Measurements from ENCODE around the gene LCA5L.
"Not testable (repeated sequence)": the region's sequence is repeated elsewhere in the genome, so short reads cannot be mapped to it uniquely, and the experiment has no call there.

The LCA5L gene

GRCh38 chr21:39430954-39431353 lies 14.6 kb downstream of the LCA5L start:
- Histone ChIP-seq H3K36me3 (ENCODE audit: control insufficient read depth, insufficient read depth, low read length) (no peaks in the 10 kb centered on the region), H3K27me3 (ENCODE audit: control insufficient read depth, insufficient read depth, low read length) (no peaks in the 10 kb centered on the region), H3K4me3 (ENCODE audit: low read depth, low read length) (no peak overlapping the region), H3K4me1 (no peaks in the 10 kb centered on the region), H3K9me3 (ENCODE audit: control insufficient read depth, low read length) (no peaks in the 10 kb centered on the region), H2AFZ (no peak overlapping the region), H3K4me2 (ENCODE audit: low read length) (no peak overlapping the region), H3K27ac (no peak overlapping the region), H3K79me2 (no peaks in the 10 kb centered on the region), H3K9ac (no peak overlapping the region)
- TF ChIP-seq CTCF (IDR thresholded peaks at IDR 0.05) = no peak

GRCh38 chr21:39430457-39430856 lies 15.1 kb downstream of the LCA5L start:
- no peak for TF ChIP-seq CTCF (IDR thresholded peaks at IDR 0.05)
- Histone ChIP-seq H3K27ac (no peak overlapping the region), H3K36me3 (ENCODE audit: control insufficient read depth, insufficient read depth, low read length) (no peaks in the 10 kb centered on the region), H3K9me3 (ENCODE audit: control insufficient read depth, low read length) (no peaks in the 10 kb centered on the region), H3K4me2 (ENCODE audit: low read length) (no peak overlapping the region), H3K9ac (no peak overlapping the region), H3K79me2 (no peaks in the 10 kb centered on the region), H3K4me3 (ENCODE audit: low read depth, low read length) (no peak overlapping the region), H2AFZ (no peak overlapping the region), H3K27me3 (ENCODE audit: control insufficient read depth, insufficient read depth, low read length) (no peaks in the 10 kb centered on the region), H3K4me1 (no peaks in the 10 kb centered on the region)

- Histone ChIP-seq H3K27ac (no peak overlapping the region), H2AFZ (no peak overlapping the region)
These were observed 15.6 kb downstream of the LCA5L start for GRCh38 chr21:39430016-39430415.

GRCh38 chr21:39429445-39429844 lies 16.1 kb downstream of the LCA5L start:
- H3K27me3 ChIP-seq (ENCODE audit: control insufficient read depth, insufficient read depth, low read length) = no peaks in the 10 kb centered on the region
- H3K9me3 ChIP-seq (ENCODE audit: control insufficient read depth, low read length) = no peaks in the 10 kb centered on the region
- no peak for TF ChIP-seq CTCF (IDR thresholded peaks at IDR 0.05)

More at GRCh38 chr21:39430016-39430415, 15.6 kb downstream of the LCA5L start:
- H3K4me3 ChIP-seq (ENCODE audit: low read depth, low read length) = no peak overlapping the region
- no peaks in the 10 kb centered on the region for H3K4me1 ChIP-seq
- no peak for TF ChIP-seq CTCF (IDR thresholded peaks at IDR 0.05)
- H3K9me3 ChIP-seq (ENCODE audit: control insufficient read depth, low read length) = no peaks in the 10 kb centered on the region
- H3K36me3 ChIP-seq (ENCODE audit: control insufficient read depth, insufficient read depth, low read length) = no peaks in the 10 kb centered on the region
- H3K9ac ChIP-seq = no peak overlapping the region
- H3K79me2 ChIP-seq = no peaks in the 10 kb centered on the region
- no peak overlapping the region for H3K4me2 ChIP-seq (ENCODE audit: low read length)
- H3K27me3 ChIP-seq (ENCODE audit: control insufficient read depth, insufficient read depth, low read length) = no peaks in the 10 kb centered on the region

GRCh38 chr21:39422527-39423241 lies 22.9 kb downstream of the LCA5L start:
- Histone ChIP-seq H2AFZ (no peak overlapping the region), H3K9me3 (ENCODE audit: control insufficient read depth, low read length) (no peaks in the 10 kb centered on the region), H3K4me1 (no peaks in the 10 kb centered on the region), H3K27ac (no peak overlapping the region), H3K4me3 (ENCODE audit: low read depth, low read length) (no peak overlapping the region), H3K79me2 (no peaks in the 10 kb centered on the region), H3K4me2 (ENCODE audit: low read length) (no peak overlapping the region), H3K36me3 (ENCODE audit: control insufficient read depth, insufficient read depth, low read length) (no peaks in the 10 kb centered on the region), H3K9ac (no peak overlapping the region), H3K27me3 (ENCODE audit: control insufficient read depth, insufficient read depth, low read length) (no peaks in the 10 kb centered on the region)
- no peak for TF ChIP-seq CTCF (IDR thresholded peaks at IDR 0.05)

More at GRCh38 chr21:39429445-39429844, 16.1 kb downstream of the LCA5L start:
- Histone ChIP-seq H3K9ac (no peak overlapping the region), H3K4me3 (ENCODE audit: low read depth, low read length) (no peak overlapping the region), H3K27ac (no peak overlapping the region), H3K4me1 (no peaks in the 10 kb centered on the region), H3K36me3 (ENCODE audit: control insufficient read depth, insufficient read depth, low read length) (no peaks in the 10 kb centered on the region), H3K4me2 (ENCODE audit: low read length) (no peak overlapping the region), H2AFZ (no peak overlapping the region), H3K79me2 (no peaks in the 10 kb centered on the region)

GRCh38 chr21:39419204-39419603 lies 26.4 kb downstream of the LCA5L start:
- not testable (repeated sequence) for H3K27me3 ChIP-seq (ENCODE audit: control insufficient read depth, insufficient read depth, low read length); H3K4me3 ChIP-seq (ENCODE audit: low read depth, low read length); H3K4me1 ChIP-seq; H3K4me2 ChIP-seq (ENCODE audit: low read length); H3K9ac ChIP-seq; H3K79me2 ChIP-seq; H3K9me3 ChIP-seq (ENCODE audit: control insufficient read depth, low read length); H3K27ac ChIP-seq; H2AFZ ChIP-seq; H3K36me3 ChIP-seq (ENCODE audit: control insufficient read depth, insufficient read depth, low read length)
